NCI-H1694 (cell line): ENCODE measurements around the gene PRKD1.
"Not testable (repeated sequence)": the region's sequence is repeated elsewhere in the genome, so short reads cannot be mapped to it uniquely, and the experiment has no call there.

Experiments used
- DNase-seq: peaks from one replicate; lab custom pipeline; 2025; lab: John Stamatoyannopoulos, UW

Gene PRKD1

GRCh38 chr14:29741909-29742401 is 185.7 kb downstream of the PRKD1 start:
- DNase-seq: peak; percentile 24

- DNase-seq: no peak
These were observed 187.2 kb downstream of the PRKD1 start for GRCh38 chr14:29740491-29740890.

- no peak for DNase-seq
These were observed 188.7 kb downstream of the PRKD1 start for GRCh38 chr14:29738950-29739349.

- no peak for DNase-seq
These were observed 189.6 kb downstream of the PRKD1 start for GRCh38 chr14:29738056-29738455.

GRCh38 chr14:29735459-29735858 is 192.2 kb downstream of the PRKD1 start:
- no peak for DNase-seq

- no peak for DNase-seq
These were observed 192.9 kb downstream of the PRKD1 start for GRCh38 chr14:29734732-29735131.

GRCh38 chr14:29726560-29727331 is 200.9 kb downstream of the PRKD1 start:
- not testable (repeated sequence) for DNase-seq

- no peak for DNase-seq
These were observed 202.7 kb downstream of the PRKD1 start for GRCh38 chr14:29724991-29725390.

- no peak for DNase-seq
These were observed 204.8 kb downstream of the PRKD1 start for GRCh38 chr14:29722831-29723230.

GRCh38 chr14:29721586-29721985 is 206.1 kb downstream of the PRKD1 start:
- DNase-seq: no peak

- DNase-seq: no peak
These were observed 209.7 kb downstream of the PRKD1 start for GRCh38 chr14:29717901-29718300.

GRCh38 chr14:29716150-29716549 is 211.5 kb downstream of the PRKD1 start:
- DNase-seq: no peak

GRCh38 chr14:29712601-29713000 is 215.0 kb downstream of the PRKD1 start:
- peak; percentile 86 for DNase-seq

- DNase-seq: no peak
These were observed 217.6 kb downstream of the PRKD1 start for GRCh38 chr14:29710015-29710414.

GRCh38 chr14:29709490-29709889 is 218.2 kb downstream of the PRKD1 start:
- no peak for DNase-seq

GRCh38 chr14:29706700-29707099 is 220.9 kb downstream of the PRKD1 start:
- DNase-seq: no peak

GRCh38 chr14:29705801-29706200 is 221.8 kb downstream of the PRKD1 start:
- DNase-seq: no peak

- not testable (repeated sequence) for DNase-seq
These were observed 238.1 kb downstream of the PRKD1 start for GRCh38 chr14:29689597-29689996.

GRCh38 chr14:29687866-29688265 is 239.8 kb downstream of the PRKD1 start:
- DNase-seq: no peak

- DNase-seq: no peak
These were observed 240.4 kb downstream of the PRKD1 start for GRCh38 chr14:29687071-29687765.

- no peak for DNase-seq
These were observed 242.7 kb downstream of the PRKD1 start for GRCh38 chr14:29684926-29685325.

GRCh38 chr14:29682789-29683188 is 244.9 kb downstream of the PRKD1 start:
- DNase-seq: no peak

GRCh38 chr14:29681316-29681715 is 246.3 kb downstream of the PRKD1 start:
- DNase-seq: no peak
